Erythroblast (primary cell): Measurements from ENCODE around the gene FAM43A.

Experiments
- GATA1 ChIP-seq: IDR thresholded peaks from 2 replicates; pipeline ENCODE4 v1.6.1; 2011; ENCODE audit warnings: low read depth, mild to moderate bottlenecking, control low read depth, low read length, moderate library complexity
- POLR2A ChIP-seq: IDR thresholded peaks from 2 replicates; pipeline ENCODE4 v1.6.1; 2011; ENCODE audit warnings: mild to moderate bottlenecking, low read length

GRCh38 chr3:194714564-194714963 lies 28.9 kb downstream of the FAM43A start:
- TF ChIP-seq POLR2A (no peak), GATA1 (no peak)
